Gastroesophageal sphincter (tissue), 3 donors: ENCODE results near the gene EPHB1.

Source experiments
- CTCF ChIP-seq, 4 experiments: fragments of 200-600 bp in 2 of 4; fragments of 450-650 bp in 2 of 4; sonication (generic) in 1 of 4; IDR thresholded peaks; one replicate each; pipeline ENCODE4 v1.5.1; 2017 to 2019; ENCODE audit warnings: antibody characterized with exemption in 4 of 4, mild to moderate bottlenecking in 2 of 4, moderate library complexity in 2 of 4
- POLR2A ChIP-seq, 2 donors: fragments of 450-650 bp; IDR thresholded peaks; one replicate each; pipeline ENCODE4 v1.6.1; 2017; ENCODE audit warnings: antibody characterized with exemption in 2 of 2, mild to moderate bottlenecking in 2 of 2, moderate library complexity in 1 of 2

DNA sequence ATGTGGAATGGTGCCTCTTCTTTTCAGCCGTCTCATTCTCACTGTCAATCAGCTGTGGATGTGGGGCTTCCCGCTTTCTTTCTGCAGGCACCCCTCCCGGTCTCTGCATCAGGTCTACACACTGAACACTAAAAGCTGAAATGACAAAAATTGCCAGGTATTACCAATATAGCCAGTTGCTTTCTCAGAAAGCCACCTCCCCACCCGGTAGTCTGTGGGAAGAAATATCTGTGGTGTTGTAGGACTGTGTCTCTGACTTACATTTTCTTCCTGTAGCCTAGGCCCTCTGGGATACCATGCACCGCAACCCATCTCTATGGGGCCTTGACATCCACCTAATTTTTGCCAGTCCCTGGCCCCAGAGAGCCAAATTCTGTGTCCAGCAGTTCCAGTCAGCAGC is 19.2 kb upstream of the EPHB1 start:
- TF ChIP-seq POLR2A (IDR thresholded peaks at IDR 0.05) (no peak), CTCF (IDR thresholded peaks at IDR 0.05) (no peak)
